Stimulated activated CD8-positive, alpha-beta memory T cell treated with anti-CD3 and anti-CD28 coated beads, Interleukin-12 subunit alpha, Interleukin-12 subunit beta, amount 100 ng/mL, for 1 hour (primary cell): ENCODE measurements around the gene FKRP.
"Not testable (repeated sequence)": the region's sequence is repeated elsewhere in the genome, so short reads cannot be mapped to it uniquely, and the experiment has no call there.

Experiments used
- DNase-seq: peaks from one replicate; pipeline ENCODE4 v3.0.0-alpha.2; 2020; ENCODE audit warnings: low read depth

Gene FKRP, protein sequence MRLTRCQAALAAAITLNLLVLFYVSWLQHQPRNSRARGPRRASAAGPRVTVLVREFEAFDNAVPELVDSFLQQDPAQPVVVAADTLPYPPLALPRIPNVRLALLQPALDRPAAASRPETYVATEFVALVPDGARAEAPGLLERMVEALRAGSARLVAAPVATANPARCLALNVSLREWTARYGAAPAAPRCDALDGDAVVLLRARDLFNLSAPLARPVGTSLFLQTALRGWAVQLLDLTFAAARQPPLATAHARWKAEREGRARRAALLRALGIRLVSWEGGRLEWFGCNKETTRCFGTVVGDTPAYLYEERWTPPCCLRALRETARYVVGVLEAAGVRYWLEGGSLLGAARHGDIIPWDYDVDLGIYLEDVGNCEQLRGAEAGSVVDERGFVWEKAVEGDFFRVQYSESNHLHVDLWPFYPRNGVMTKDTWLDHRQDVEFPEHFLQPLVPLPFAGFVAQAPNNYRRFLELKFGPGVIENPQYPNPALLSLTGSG

GRCh38 chr19:46745521-46746280, at the start of gene FKRP:
Gene FKRP (plus strand): TSS chr19:46746057. CDS start chr19:46755451, 9,394 bp downstream.
- peak; percentile 17 for DNase-seq

- DNase-seq: no peak
Observed at GRCh38 chr19:46696866-46697203, 49.0 kb upstream of the FKRP start.

DNA sequence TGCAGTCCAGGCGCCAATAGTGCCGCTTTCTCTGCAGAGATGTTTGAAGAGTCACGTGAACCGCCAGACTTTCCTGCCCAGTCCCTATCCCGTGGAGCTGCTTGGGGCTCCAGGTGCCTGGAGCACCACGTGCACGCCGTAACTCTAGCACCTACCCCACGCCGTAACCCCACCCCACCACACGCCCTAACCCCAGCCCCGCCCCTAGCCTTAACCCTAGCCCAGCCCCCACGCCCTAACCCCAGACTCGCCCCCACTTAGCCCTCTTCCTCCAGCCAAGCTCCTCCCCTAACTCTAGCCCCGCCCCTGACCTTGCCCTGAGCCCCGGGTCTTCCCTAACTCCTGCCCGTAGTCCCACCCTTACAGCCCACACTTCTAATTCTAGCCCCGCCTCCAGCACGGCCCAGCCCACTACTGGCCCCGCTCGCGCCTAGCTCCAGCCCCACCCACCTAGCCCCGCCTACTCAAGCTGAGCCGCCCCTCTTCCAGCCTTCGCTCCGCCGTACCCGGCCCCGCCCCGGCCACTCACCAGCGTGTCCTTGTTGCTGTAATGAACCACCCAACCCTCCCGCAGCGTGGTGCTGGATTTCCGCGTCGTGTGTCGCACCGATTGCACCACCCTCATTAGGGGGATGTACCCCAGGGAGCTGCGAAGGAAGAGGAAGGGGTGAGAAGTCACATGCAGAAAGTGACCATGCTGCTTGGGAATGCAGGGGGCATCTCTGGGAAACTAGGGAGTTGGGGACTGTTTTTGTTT, 48.5 kb upstream of the FKRP start:
- DNase-seq: no peak

DNA sequence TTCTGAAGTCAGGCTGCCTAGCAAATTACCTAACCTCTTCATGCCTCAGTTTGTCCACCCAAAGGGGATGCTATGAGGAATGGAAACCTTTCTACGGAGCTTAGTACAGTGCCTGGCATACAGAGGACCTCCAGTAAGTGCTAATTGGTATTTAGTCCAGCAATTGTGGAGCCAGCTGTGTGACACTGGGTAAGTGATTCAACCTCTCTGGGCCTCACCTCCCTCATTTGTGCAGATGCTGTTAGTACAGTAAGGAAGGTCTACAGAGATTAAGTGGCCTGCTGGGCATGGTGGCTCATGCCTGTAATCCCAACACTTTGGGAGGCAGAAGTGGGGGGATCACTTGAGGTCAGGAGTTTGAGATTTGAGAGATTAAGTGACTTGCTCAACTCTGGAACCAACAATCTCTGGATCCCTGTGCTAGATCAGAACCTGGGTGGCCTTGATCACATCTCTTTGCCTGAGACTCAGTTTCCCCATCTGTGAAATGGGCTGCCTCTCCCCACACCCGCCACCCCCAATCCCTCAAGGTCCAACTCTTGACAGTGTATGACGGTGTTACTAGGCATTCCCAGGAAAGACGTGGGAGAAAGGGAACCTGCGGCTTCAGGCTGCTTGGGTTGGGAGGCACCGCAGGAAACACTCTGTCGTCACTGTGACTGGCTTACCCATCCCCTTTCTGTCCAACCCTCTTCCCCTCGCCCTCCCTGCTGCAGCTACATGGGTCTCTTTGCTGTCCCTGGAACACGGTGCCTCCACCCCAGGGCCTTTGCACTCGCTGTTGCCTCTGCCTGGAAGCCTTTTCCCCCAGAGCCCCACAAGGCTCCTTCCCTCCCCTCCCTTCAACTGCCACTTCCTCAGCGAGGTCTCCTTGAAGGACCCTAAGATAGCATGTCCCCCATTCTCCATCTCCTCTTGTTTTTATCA, 47.2 kb upstream of the FKRP start:
- DNase-seq: no peak

- no peak for DNase-seq
Observed at GRCh38 chr19:46700704-46701103, 45.2 kb upstream of the FKRP start.

- DNase-seq: peak; percentile 84
Observed at GRCh38 chr19:46704379-46705076, 41.3 kb upstream of the FKRP start.

GRCh38 chr19:46710687-46711086, 35.2 kb upstream of the FKRP start:
- no peak for DNase-seq

DNA sequence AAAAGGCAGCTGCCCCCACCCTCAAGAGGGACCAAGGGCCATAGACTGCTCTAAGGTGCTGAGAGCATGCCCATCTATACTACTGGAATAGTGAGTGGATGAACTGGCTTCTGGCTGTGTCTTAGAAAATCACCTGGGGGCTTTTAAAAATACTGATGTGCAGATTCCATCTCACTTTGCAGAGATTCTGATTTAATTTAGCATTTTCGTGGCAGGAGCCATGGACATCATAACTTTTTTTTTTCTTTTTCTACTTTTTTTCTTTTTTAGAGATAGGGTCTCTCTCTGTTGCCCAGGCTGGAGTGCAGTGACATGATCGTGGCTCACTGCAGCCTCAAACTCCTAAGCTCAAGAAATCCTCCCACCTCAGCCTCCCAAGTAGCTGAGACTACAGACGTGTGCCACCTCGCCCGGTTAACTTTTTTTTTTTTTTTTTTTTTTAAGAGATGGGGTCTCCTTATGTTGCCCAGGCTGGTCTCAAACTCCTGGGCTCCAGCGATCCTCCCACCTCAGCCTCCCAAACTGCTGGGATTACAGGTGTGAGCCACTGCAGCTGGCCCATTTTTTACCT, 33.0 kb upstream of the FKRP start:
- DNase-seq: not testable (repeated sequence)

DNA sequence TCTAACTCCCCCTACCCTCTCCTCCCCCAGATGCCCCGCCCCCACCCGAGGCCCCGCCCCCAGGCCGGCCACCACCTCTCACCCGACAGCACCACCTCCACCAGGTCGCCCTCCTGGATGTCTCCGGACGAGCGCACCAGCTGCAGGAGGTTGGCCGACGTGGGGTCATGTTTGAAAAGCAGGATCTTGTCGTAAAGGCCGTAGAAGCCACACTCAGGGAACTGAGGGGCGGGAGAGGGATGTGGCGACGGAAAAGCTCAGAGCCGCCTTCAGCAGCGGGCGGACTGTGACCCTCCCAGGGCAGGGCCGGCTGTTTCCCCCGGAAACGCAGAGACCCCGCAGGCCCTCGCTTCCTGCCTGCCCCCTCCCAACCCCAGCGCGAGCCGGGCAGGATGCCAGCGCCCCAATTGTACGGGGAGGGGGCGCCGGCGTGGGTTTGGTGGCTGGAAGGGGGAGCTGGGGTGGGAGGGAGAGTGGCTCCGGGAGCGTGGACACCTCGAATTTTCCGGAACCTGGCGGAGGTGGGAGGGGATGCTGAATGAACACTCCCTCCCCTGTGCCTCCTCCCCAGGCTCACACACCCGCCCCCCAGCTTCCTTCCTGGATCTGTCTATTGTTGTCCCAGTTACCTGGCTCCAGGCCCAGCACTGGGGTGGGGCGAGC, 31.9 kb upstream of the FKRP start:
- DNase-seq: peak; percentile 70

GRCh38 chr19:46714444-46715106, 31.3 kb upstream of the FKRP start:
- peak; percentile 55 for DNase-seq

- no peak for DNase-seq
Observed at GRCh38 chr19:46715620-46715974, 30.3 kb upstream of the FKRP start.

- no peak for DNase-seq
Observed at GRCh38 chr19:46715975-46716671, 29.7 kb upstream of the FKRP start.

DNA sequence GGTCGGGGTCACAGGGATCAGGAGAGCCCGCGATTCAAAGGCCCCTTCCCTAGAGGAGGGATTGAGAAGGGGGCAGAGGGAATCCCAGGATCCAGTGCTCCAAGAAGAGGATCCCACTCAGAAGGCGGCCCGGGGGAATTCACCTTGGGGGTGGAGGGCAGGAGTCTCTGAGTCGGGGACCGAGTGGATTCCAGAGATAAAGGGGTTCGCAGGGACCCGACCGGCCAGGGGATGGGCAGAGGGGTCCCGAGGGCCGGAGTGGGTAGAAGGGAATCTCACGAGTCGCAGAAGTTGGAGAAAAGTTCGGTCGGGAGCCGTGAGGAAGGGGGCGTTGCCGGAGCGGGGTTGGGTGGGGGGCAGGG, 29.2 kb upstream of the FKRP start:
- no peak for DNase-seq

GRCh38 chr19:46717034-46717715, 28.7 kb upstream of the FKRP start, which contains the start of gene PRKD2:
Gene PRKD2 (minus strand): TSS chr19:46717114. CDS start chr19:46716370, 744 bp downstream.
- peak; percentile 86 for DNase-seq

DNA sequence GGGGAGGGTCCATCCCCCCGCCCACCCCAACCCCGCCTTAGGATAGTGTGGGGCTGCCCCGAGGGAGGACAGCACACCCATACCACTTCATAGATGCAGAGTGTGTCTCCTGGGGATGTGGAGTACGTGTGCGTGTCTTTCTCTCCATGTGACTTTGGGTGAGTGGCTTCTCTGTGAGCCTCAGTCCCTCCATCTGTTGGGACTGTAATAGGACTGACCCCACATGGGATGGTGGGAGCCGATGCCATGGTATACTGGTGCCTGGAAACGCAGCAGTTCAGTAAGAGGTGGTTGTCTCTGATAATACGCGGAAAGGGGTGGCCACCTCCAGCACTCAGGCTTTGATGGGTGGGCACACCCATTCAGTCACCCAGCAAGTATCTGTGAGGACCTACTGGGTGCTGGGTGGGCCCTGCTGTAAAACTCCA, 28.1 kb upstream of the FKRP start:
- DNase-seq: no peak

DNA sequence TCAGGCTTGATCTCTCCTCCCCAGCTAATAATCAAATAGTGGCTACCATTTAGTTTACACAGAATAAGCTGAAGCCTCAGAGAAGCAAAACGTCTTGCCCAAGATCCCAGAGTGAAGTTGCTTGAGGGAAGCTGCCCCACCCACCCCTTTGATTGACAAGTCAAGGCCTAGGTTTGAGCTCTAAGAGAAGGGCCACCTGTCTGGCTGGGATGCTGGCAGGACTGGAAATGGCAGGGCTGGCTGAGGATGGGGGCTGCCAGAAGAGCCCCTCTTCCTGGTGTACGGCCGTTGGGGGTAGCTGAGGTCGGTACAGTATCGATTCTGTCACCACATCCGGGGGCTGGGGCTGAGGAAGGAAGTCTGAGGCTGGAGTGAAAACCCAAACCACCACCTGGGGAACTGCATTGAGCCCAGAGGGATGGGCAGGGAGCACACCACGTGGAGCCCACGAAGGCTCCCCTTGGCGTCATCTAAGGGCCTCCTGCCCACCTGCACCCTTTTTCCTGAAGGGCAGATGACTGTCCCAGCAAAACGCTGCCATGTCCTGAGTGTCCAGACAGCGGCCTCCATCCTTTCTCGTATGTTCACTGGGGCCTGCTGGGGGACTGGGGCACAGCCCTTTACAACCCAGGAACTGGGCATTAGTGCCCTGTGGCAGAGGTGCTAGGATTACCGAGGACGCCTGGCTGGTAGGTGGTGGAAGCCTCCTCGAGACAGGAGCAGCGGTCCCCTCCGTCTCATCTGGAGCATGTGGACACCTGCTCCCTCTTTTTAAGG, 27.5 kb upstream of the FKRP start:
- no peak for DNase-seq

- no peak for DNase-seq
Observed at GRCh38 chr19:46718934-46719622, 26.8 kb upstream of the FKRP start.
